Liver (tissue), 3 donors: ENCODE results near the gene HEPACAM.

Experiments used
- GABPA ChIP-seq, 2 donors: IDR thresholded peaks in 1 of 2; conservative IDR thresholded peaks in 1 of 2; 2 replicates each; pipeline ENCODE4 v1.6.1; 2016; ENCODE audit warnings: antibody characterized with exemption in 2 of 2, mild to moderate bottlenecking in 1 of 2, moderate library complexity in 1 of 2
- MAX ChIP-seq: IDR thresholded peaks from 2 replicates; pipeline ENCODE4 v1.6.1; 2016; ENCODE audit warnings: antibody characterized with exemption
- TF ChIP-seq, protein P1 (sequence below): fragments of 150-350 bp; IDR thresholded peaks from 2 replicates; pipeline ENCODE4 v1.5.1; 2017; ENCODE audit warnings: improper control_type of control experiment, low read depth, low read length; ENCODE audit not compliant: missing input control
- donor health status: healthy.
- donor health status: healthy.

DNA sequence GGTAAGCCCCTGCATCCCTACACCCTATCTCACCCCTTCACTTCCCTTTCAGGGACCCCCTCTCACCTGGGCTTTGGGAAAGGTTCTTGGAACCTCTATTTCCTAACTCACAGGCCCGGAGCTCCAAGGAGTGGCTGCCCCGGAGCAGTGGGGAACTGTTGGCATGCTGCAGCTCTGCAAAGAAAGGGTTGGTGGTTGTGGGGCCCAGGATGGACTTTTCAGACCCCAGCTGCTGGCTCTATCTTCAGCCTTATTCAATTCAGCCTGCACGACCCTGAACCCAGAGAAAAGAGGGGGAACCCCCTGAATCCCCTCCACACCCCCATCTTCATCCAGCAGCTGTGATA lies 48.2 kb downstream of the HEPACAM start:
- TF ChIP-seq, protein P1, sequence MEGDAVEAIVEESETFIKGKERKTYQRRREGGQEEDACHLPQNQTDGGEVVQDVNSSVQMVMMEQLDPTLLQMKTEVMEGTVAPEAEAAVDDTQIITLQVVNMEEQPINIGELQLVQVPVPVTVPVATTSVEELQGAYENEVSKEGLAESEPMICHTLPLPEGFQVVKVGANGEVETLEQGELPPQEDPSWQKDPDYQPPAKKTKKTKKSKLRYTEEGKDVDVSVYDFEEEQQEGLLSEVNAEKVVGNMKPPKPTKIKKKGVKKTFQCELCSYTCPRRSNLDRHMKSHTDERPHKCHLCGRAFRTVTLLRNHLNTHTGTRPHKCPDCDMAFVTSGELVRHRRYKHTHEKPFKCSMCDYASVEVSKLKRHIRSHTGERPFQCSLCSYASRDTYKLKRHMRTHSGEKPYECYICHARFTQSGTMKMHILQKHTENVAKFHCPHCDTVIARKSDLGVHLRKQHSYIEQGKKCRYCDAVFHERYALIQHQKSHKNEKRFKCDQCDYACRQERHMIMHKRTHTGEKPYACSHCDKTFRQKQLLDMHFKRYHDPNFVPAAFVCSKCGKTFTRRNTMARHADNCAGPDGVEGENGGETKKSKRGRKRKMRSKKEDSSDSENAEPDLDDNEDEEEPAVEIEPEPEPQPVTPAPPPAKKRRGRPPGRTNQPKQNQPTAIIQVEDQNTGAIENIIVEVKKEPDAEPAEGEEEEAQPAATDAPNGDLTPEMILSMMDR = no peak
- TF ChIP-seq GABPA (IDR thresholded peaks at IDR 0.05 in 1 of 2, conservative IDR thresholded peaks at IDR 0.05 in 1 of 2) = no peak
- no peak for TF ChIP-seq MAX
